HT-29 (cell line): Measurements from ENCODE around the gene KLHDC7B. TPM values are rescaled to one million over a fixed set of nuclear protein-coding genes. Genes with fewer than 3 reads are reported as not detected.
"Not testable (repeated sequence)": the region's sequence is repeated elsewhere in the genome, so short reads cannot be mapped to it uniquely, and the experiment has no call there.

Experiments
- DNase-seq: peaks from one replicate; pipeline ENCODE4 v3.0.0-alpha.2; 2015; ENCODE audit warnings: low spot score
- total RNA-seq: library from RNA; depleted of rRNA; stranded (reverse); fragments of >200 nt; shearing (Covaris generic); gene quantifications from 2 replicates; pipeline ENCODE4 v1.2.3, GENCODE V29; 2014

KLHDC7B gene
- total RNA-seq, 1 experiment from 2014 or later, result not detected

DNA sequence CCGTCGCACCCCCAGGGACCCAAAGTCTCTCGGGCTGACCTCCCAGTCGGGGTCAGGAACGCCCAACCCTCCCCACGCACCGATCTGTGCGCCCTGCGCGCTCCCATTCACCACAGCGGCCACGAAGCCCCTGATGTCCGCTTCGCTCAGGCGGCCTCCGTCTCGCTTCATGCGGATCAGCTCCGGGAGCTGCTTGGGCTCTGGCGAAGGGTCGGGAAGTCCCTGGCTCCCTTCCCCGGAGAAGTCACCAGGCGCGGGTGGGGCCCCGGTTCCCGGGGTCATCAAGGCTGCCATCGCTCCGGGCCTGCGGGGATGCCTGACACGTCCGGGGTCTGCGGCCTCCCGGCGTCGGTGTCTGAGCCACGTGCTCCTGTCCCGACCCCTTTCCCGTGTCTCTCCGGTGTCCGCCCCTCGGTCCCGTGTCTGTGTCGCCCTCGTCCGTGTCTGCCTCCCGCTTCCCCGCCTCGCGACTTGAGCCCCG, 16.2 kb upstream of the KLHDC7B start:
- DNase-seq, result no peak

DNA sequence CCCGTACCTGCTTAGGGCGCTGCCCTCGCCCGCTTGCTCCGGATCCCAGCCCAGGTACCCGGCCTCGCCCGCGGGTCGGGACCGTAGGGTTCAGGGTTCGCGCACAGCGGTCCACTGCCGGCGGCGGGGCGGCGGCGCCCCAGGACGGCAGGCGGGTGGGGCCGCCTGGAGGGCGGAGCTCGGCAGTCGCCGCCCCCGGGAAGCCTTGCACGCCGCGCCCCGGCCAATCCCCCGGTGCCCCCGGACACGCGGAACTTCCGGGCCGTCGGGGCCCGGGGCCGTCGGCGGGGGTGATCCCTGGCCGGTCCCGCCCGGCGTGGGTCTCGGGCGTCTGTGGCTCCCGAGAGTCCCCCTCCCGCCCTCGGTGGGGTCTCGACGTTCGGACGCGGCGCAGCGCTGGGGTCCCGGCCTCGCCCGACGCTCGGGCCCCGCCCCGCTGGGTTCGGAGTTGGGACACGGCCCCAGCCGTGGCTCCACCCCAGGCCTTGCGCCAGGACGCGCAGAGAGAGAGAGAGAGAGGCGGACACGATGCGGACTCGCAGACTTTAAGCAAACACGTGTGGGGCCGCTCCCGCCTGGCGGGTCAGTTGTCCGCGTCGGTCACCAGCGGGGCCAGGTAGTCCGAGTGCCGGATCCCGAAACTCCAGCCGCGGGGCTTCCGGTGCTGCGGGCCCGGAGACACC, 15.7 kb upstream of the KLHDC7B start, which contains the start of gene TYMP:
Gene TYMP, minus strand, starts transcription at position 116 of the 683 bp plus-strand sequence. CDS start 303 bp downstream, outside the sequence.
- DNase-seq, result peak; percentile 25

DNA sequence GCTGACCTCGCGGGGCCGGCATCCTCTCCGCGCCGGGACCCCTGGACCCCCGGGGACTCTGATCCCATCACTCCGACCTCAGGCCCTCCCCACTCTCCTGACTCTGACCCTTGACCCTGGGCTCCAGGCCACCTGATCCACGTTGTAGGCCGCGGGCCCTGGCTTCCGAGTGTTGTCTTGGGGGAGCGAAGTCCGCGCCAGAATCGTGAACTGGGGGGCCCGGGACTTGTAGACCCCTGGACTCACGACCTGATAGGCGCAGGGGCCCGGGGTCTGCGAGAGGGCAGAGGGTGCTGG, 15.2 kb upstream of the KLHDC7B start:
- DNase-seq, result no peak

DNA sequence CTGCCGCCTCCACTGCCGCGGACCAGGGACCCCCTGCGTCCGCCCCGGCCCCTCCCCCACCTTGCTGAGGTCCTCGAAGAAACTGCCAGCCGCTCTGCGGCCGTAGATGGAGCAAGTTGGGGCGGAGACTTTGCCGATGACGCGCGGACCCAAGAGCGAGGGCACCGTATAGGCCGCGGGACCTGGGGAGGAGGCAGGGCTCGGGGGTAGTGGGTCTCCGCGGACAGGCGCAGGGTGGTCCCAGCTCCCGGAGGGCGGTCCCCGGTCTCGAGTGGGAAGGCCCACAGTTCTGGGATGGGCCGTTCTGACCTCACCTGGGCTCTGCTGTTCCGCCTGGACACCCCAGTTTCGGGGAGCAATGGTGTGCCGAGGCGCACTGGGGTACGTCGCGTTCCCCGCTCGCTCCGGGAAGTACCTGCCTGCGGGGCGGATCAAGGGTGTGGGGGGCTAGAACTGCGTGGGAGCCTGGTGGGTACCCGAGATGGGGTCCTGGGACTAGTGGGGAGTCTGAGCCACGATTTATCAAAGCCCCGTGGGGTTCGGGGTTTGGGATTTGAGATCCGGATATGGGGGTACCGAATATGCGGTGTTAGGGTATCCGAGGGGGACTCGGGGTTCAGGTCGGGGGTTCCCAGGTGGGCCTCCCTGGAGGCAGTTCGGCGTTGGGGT, 14.7 kb upstream of the KLHDC7B start:
- peak; percentile 50 for DNase-seq

DNA sequence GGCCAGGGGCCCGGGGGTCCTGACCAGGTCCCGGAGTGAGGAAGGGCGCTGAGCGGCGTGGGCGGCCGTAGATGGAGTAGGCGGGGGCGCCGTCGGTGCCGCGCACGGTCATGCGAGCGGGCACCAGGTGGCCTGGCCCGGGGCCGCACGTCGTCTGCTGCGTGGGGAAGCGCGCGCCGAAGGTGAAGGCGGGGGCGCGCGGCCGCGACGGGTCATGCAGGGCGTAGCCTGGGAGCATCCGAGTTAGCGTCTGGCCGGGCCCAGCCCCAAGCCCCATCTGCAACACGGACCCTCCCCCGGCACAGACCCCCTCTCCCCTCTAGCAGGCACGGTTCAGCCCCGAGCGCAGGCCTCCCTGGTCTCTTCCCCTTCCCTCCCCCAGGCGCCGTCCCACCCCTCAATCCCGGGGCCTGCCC, 14.1 kb upstream of the KLHDC7B start:
- peak; percentile 17 for DNase-seq

DNA sequence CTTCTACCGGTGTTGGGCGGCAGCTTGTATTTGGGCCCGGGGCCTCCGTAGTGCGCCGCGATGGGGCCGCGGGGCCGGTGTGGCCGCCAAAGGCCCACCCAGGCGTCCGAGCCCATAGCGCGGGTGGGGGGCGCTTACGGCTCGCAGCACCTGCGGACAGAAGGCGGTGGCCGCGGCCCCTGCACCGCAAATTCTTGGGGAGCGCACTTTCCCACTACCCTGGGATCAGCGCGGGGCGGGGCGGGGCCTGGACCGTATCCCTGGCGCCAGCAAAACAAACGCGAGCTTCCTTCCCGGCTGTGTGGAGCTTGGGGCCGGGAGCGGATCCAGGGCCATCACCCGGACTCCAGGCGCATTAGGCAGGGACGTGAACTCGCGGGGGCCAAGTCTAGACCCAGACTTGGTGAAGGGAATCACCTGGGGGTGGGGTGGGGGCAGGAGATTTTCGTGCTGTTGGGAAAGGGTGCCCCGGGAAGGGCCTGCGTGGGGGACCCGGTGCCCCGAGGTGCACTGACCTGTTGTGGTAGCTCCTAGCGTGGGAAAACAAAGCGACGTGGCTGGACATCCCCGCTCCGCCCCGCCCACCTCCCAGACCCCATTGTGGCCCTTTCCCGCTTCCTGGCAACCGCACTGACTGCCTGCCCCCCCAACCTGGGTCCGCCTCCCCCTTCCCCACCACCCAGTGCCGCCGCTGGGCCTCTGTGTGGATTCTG, 13.6 kb upstream of the KLHDC7B start:
- peak; percentile 35 for DNase-seq

DNA sequence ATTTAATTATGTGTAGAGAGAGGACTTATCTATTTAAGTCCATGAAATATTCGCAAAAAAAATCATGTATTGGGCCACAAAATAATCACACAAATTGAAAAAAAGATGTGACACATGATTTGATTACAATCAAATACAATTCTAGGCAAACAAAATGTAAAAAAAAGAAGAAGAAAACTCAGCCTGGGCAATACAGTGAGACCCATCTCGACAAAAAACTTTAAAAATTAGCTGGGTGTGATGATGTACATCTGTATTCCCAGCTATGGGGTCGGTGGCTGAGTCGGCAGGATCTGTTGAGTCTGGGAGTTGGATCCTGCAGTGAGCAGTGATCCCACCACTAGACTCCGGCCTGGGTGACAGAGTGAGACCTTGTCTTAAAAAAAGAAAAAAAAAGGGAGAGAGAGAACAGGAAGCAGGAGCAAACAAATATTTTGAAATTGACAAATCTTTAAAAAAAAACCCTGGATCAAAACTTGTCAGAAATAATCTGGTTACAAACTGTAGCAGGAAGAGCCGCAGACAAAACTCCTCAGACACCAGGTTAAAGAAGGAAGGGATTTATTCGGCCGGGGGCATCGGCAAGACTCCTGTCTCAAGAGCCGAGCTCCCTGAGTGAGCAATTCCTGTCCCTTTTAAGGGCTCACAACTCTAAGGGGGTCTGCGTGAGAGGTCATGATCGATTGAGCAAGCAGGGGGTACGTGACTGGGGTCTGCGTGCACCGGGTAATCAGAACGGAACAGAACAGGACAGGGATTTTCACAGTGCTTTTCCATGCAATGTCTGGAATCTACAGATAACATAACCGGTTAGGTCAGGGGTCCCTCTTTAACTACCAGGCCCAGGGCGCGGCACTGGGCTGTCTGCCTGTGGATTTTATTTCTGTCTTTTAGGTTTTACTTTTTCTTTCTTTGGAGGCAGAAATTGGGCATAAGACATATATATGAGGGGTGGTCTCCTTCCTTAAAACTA, 12.6 kb upstream of the KLHDC7B start:
- DNase-seq, result no peak

DNA sequence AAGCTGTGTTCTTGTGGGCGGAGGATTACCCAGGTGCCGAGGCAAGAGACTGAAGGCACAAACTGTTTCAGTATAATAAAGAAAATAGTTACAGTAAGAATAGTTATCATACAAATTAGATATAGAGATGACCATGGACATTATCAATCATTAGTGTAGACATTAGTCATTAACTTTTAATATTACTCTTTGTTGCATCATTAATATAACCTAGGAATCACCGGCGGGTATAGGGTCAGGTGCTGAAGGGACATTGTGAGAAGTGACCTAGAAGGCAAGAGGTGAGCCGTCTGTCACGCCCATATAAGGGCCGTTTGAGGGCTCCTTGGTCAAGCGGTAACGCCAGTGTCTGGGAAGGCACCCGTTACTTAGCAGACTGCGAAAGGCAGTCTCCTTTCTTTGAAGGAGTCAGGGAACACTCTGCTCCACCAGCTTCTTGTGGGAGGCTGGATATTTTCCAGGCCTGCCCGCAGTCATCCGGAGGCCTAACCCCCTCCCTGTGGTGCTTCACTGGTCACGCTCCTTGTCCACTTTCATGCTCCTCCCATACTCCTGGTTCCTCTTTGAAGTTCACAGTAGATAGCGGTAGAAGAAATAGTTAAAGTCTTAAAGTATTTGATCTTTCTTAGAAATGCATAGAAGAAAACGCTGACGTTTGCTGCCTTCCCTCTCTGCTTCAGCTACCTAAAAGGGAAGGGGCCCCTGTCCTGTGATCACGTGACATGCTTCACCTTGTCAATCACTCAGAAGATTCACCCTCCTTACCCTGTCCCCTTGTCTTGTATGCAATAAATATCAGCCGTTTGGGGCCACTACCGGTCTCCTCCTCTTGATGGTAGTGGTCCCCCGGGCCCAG, 11.6 kb upstream of the KLHDC7B start:
- DNase-seq, result not testable (repeated sequence)

DNA sequence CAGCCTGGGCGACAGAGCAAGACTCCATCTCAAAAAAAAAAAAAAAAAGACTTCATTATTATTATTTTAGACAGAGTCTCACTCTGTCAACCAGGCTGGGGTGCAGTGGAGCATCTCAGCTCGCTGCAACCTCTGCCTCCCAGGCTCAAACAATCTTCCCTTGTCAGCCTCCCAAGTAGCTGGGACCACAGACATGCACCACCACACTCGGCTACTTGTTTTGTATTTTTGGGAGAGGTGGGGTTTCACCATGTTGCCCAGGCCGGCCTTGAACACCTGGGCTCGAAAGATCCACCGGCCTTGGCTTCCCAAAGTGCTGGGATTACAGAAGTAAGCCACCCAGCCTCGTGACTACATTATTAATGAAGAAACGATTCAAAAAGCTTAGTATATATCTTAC, 10.6 kb upstream of the KLHDC7B start:
- DNase-seq, result no peak

DNA sequence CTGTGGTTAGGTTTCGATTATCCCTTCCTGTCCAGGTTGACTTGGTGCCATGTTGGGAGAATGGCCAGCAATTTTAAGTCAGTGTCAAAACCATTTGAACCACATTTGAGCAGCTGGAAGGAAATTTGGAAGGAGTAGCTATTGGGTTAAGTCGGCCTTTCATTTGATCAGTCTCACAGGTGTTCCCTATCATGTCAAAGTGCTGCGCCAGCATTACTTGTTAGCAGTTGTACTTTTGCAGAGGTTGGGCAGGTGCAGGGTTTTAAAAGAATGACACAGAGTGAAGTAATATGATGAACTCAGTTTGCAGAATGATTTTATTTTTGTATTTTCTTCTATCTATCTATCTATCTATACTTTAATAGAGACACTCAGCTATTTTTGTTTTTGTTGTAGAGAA, 9.5 kb upstream of the KLHDC7B start:
- DNase-seq, result no peak

DNA sequence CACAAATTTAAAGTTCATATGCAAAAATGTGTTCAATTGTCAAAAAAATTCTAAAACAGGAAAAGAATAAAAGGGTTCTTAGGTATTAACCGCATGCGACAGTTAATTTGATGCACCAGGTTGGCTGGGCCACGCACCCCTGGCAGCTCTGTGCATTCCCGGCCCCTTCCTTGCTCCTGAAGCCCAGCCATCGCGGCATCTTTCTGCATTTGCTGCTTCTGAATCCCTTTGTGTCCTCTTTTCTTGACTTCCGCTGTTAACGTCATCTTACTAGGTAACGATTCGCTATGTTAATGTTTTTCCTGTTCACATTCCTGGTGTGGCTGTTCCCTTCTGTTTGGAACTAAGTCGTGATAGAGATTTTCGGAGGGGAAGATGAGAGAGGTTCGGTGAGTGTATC, 7.9 kb upstream of the KLHDC7B start:
- no peak for DNase-seq

DNA sequence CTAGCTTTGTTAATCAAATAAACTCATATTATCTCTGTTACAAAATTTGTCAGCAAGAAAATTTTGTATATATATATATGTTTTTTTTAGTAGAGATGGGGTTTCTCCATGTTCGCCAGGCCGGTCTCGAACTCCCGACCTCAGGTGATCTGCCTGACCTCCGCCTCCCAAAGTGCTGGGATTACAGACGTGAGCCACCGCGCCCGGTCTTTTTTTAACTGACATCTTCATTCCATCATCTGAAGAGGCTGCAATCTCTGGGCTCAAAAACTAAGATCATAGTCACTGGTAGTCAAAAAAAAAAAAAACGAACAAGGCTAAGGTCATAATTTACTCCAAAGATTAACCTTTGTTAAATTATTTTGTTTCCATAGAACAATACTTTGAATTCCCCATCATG, 5.3 kb upstream of the KLHDC7B start:
- no peak for DNase-seq

DNA sequence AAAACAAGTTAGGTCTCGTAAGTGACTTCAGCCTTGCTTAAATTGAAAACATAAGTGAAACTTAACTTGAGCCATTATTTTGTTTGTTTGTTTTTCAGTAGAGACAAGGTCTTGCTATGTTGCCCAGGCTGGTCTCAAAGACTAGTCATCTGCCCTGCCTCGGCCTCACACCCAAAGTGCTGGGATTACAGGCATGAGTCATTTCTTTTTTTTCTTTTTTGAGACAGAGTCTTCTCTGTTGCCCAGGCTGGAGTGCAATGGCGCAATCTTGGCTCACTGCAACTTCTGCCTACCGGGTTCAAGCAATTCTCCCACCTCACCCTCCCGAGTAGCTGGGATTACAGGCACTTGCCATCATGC, 4.1 kb upstream of the KLHDC7B start:
- not testable (repeated sequence) for DNase-seq

DNA sequence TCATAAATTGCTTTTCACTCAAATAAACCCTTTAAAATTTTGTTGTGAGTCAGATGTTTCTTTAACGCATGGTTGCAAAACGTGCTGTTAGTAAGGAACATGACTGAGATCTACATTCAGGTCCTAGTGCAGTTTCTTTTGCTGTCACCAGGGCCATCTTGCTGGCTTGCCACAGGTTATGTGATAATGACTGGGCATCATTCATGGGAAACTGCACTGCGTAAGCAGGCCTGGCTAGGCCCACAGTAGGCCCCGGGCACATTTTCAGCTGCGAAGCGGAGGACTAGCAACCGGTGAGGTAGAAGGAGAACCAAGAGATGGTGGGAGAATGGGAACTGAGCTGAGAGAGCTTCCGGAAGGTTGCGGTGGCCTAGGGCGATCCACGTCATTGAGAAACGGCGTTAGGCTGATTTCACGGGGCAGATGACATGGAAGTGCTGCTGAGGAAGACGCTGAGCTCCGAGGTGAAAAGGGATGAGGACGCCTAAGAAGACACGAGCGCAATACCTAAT, 3.2 kb upstream of the KLHDC7B start:
- no peak for DNase-seq

DNA sequence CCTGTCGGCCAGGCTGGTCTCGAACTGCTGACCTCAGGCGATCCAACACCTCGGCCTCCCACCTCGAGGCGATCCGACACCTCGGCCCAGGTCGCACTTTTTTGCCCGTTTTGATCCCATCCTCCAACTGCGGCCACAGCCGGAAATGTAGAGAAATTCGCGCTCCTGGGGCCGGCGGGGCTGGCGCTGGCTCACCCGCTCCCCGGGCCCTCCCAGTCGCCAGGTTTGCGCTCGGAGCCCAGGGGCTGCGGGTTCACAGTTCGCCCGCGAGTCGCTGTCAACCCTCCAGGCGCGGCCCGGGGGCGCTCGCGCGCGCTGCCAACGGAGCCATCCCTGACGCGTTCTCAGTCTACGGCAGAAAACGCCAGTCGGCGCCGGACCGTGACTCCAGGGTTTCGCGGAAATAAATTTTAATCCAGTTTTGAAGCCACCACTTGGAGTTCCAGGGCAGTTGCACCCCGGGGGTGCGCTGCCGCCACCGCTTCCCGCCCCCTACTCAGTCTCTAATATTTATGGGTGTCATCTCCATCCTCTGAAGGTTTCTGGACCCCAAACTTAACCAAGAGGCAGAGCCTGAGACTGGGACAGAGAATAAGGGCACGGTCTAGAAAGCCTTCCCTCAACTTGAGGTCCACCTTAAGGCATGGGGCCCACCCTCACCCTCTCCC, 1.5 kb upstream of the KLHDC7B start:
- DNase-seq, result peak; percentile 60

DNA sequence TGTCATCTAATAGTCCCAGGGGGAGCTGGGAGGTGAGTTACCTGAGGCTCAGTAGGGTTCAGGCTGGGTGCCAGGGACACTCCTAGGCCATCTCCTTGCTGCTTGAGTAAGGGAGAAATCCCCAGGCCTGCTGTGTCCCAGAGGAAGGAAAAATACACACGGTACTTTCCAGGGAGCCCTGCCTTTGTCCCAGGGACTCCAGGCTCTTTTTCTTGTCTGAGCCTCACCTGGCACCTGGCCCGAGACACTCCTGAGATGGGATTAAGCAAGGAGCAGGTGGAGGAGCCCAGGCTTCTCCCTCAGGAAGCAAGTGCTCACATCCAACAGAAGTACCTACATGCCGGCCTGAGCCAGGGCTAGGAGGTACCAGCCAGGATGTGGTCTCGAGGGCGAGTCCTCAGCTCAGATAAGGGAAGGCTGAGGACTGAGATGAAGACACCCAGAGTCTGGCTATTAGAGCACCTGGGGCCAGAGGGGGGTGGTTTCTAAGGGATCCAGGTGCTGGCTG, 899 bp upstream of the KLHDC7B start:
- no peak for DNase-seq

DNA sequence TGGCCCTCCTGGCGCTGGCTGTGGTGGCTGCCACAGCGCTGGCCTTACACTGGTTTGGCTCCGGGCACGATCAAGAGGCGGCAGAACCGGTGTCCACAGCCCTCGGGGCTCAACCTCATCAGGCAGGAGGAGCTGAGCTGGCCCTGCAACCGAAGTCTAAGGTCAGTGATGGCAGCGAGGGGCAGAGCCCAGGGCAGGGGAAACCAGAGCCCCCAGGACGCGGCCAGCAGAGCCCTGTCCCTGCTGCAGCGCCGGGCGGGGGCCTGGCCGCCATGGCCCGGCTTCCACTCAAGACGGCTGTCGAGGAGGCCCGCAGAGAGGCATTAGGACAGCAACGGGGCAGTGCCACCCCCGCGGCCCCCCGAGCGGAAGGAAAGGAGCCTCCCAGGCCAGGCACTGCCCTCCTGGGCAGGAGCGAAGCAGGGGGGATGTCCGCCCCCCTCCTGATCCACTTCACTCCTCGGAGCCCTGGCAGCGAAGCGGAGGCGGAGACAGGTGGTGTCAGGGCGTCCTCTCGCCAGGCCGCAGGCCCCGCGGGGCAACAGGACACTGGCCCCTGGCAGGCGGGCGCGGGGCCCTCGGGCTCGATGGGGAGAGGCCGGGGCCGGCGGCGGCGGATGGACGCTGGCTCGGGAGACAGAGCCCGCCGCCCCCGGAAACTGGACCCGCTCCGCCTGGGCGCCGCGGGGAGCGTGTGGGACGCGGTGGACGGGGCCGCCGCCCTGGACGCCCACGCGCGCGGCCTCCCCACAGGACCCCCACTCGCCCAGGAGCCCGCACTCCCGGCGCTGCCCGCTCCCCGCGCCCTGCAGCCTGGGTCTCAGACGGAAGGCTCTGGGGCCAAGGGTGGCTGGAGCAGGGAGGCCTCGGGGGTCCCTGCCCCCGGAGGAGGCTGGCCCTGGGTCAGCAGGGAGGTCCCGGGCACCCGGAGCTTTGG, 895 bp downstream of the KLHDC7B start:
- DNase-seq, result no peak

DNA sequence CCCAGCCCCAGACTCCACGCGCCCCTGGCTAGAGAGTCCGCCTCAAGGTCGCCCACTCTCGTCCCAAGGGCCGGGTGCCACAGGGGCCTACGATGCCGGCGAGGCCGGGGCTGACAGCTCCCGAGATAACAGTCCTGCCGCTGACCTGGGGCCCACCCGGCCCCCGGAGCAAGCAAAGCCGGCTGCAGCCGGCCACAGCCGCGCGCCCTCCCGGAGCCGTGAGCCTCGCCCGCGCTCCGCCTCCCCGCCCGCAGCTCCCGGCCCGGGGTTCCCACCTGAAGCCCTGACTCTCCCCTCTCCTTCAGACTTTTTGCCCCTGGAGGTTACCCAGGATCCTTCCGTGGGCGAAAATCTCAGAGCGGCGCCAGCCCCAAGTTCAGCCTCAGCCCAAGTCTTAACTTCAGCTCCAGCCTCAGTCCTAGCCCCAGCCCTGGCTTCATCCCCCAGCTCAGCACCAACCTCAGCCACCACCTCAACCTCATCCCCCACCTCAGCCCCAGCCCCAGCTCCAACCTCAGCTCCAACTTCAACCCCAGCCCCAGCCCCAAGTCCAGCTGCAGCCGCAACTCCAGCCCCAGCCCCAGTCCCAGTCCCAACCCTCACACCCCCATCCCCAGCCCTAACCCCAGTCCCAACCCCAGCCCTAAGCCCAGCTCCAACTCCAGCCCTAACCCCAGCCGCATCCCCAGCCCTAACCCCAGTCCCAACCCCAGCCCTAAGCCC, 1.7 kb downstream of the KLHDC7B start:
- no peak for DNase-seq
